HG02840 (cell line): ENCODE data around the gene SLC38A3.

Source experiments
- ATAC-seq: cut with Tn5 transposase; IDR thresholded peaks from one replicate; pipeline ENCODE4 v1.9.1; 2021; ENCODE audit warnings: mild to moderate bottlenecking, moderate library complexity, moderate number of reproducible peaks; ENCODE audit not compliant: unreplicated experiment, low FRiP score

Gene SLC38A3

GRCh38 chr3:50263478-50264382, 58.7 kb downstream of the SLC38A3 start:
- no peak for ATAC-seq

- no peak for ATAC-seq
Measured at GRCh38 chr3:50264383-50264963, 59.4 kb downstream of the SLC38A3 start.

- no peak for ATAC-seq
Measured at GRCh38 chr3:50264964-50265485, 60.0 kb downstream of the SLC38A3 start.

DNA sequence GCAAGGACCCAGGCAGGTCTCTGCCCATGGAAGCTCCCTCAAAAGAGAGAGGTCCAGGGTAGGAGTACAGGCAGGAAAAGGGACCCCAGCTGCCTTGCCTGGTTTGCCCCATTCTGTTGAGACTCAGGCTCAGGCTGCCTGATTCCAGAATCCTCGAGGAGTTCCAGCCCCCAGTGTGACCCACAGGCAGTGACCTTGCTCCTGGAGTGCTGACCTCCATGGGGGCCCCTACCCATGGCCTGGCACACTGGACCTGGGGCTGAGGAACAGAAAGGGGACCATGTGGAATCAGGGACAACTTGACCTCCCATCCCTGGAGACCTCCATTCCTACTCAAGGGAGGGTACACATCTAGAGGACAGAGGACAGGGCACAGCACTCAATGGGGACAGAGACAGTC, 60.5 kb downstream of the SLC38A3 start:
- ATAC-seq = no peak

DNA sequence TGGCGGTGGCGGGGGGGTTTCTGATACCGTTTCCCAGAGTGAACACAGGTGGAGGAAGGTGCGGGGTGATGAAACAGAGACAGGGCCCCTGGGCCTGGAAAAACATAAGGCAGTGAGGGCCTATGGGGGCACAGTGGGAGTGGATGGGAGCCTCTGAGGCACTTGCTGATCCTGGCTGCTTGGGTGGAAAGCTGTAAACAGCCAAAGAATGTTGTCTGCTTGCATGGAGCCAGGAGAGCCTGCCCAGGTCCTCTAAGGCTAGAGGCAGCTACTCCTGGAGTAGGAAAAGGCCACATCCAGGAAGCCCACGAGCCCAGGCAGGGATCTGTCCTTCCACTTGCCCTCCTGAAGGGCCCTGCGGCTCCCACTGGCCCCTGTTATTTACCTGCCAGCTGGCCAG, 60.9 kb downstream of the SLC38A3 start:
- no peak for ATAC-seq

DNA sequence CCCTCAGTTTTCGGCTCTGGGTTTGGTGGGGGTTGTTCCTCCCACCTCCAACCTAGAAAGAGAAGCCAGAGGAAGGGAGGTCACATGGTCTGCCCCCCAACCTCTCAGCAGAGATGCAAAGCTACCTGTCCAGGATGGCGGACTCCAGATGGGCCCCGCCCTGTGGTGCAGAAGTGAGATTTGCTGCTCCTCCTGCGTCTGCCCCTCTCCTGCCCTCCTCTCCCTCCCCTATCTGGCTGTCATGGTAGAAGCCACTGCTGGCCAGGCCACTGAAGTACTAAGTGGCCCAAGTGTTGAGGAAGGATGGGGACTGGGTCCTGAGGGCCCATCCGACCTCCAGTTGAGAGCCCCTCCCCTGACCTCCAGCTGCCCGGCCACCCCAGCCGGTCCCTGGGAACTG, 61.8 kb downstream of the SLC38A3 start:
- no peak for ATAC-seq

GRCh38 chr3:50267280-50267913, 62.3 kb downstream of the SLC38A3 start:
- ATAC-seq = no peak

DNA sequence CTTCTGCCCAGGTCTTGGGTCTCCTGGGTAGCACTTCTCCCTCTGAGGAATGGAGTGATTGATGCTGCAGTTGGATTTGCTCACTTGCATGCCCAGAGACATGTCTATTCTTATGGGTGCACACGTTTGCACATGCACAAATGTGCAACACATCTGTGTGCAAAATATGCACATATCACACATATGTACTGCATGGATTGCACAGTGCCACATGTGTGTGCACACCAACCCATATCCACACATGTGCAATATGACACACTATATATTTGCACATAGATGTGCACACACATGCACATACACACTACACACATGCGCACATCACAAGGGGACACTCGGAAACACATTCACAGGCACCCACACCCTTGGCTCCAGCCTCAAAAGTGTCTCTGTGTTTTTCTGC, 63.2 kb downstream of the SLC38A3 start:
- ATAC-seq = no peak

DNA sequence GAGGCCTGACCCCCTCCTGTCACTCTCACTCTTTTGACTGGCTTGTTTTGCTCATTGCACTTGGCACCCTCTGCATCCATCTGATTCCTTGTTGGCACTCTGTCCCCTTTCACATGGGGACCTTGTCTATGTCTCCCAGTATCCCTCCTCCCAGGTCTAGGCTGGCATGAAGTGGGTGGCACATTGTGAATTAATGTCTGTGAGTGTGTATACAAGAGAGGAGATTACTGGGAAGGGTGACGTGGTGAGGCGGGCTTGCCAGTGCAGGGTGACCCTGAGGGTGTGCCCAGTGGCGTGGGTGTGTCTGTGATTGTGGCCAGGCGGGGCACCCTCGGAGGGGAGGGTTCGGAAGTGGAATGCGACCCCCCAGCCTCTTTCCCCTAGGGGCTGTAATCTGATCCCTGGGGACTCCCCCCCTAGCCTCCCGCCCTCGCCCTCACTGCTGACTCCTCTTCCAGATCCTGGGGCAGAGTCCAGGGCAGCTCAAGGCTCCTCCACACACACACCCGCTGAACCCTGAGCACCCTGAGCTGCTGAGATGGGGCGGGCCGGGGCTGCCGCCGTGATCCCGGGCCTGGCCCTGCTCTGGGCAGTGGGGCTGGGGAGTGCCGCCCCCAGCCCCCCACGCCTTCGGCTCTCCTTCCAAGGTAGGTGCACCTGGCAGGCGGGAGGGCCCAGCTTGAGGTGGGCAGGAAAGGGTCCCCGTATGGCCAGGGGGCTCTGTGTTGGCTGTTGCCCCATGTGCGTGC, 63.8 kb downstream of the SLC38A3 start, which contains the start of gene SEMA3B:
Gene SEMA3B (plus strand): TSS at position 445 of the 749 bp plus-strand sequence. CDS start 94 bp downstream, at position 539.
- ATAC-seq = no peak

GRCh38 chr3:50269460-50269859, 64.4 kb downstream of the SLC38A3 start:
- ATAC-seq = no peak

DNA sequence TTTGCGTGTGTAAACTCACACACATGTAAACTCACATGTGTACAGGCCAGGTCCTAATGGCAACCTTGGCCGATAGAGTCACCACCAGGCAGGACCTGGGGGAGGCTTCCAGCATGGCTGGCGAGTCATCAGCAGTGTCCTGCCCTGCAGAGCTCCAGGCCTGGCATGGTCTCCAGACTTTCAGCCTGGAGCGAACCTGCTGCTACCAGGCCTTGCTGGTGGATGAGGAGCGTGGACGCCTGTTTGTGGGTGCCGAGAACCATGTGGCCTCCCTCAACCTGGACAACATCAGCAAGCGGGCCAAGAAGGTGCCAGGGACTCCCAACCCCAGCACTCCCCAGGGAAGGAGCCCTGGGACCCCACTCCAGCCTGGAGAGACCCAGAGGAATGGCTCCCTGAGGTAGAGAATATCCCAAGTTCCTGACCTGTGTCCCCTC, 64.9 kb downstream of the SLC38A3 start:
- no peak for ATAC-seq

DNA sequence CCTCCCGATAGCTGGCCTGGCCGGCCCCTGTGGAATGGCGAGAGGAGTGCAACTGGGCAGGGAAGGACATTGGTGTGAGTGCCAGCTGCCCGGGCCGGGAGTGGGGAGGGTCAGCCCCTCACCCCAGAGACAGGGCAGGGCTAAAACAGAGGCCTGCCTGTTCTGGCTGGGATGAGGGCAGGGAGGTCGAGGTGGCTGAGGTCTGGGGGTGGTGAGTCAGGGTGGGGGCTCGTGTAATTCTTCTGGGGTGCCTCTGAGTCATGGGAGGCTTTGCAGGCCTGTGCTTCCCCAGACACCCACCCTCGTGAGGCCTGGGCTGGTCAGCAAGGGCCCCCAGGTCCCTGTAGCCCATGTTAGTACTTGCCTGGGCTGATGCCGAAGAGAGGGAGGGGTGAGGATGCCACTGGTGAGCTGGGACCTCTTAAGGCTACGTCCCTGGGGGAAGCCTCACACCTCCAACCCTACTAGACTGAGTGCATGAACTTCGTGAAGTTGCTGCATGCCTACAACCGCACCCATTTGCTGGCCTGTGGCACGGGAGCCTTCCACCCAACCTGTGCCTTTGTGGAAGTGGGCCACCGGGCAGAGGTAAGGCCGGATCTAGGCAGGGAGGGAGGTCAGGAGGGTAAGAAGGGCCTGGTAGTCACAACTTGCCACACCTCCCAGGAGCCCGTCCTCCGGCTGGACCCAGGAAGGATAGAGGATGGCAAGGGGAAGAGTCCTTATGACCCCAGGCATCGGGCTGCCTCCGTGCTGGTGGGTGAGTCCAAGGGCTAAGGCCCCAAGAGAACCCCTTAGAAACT, 65.6 kb downstream of the SLC38A3 start:
- no peak for ATAC-seq
